Posterior vena cava (tissue), 2 donors: ENCODE measurements around the gene DLEC1. TPM values are rescaled to one million over a fixed set of nuclear protein-coding genes. Genes with fewer than 3 reads are reported as not detected.

Experiments
- DNase-seq: peaks from one replicate; pipeline ENCODE4 v3.0.0-alpha.2; 2020; ENCODE audit warnings: low spot score
- intact Hi-C, 2 donors: fragments of 100-400 bp; cut with DNase I; formaldehyde crosslinking; loops; one replicate each; pipeline versions ENCODE4 v1.14.1 to v1.14.2; 2022 to 2023
- total RNA-seq, 2 donors: library from RNA; stranded (reverse); fragmentation: NEBNext Ultra II Directional; extraction: Animal tissue kit (Norgen Biotek cat#: 25700); gene quantifications; one replicate each; pipeline ENCODE4 v1.2.1, GENCODE V29; 2021
- donor health status: DM: yes; HTN: yes; CAD: no.
- donor health status: DM: yes; HTN: yes; CAD: no.

Gene DLEC1
- total RNA-seq, 2 donors from 2014 or later: 0.14 to 0.51 TPM

DNA sequence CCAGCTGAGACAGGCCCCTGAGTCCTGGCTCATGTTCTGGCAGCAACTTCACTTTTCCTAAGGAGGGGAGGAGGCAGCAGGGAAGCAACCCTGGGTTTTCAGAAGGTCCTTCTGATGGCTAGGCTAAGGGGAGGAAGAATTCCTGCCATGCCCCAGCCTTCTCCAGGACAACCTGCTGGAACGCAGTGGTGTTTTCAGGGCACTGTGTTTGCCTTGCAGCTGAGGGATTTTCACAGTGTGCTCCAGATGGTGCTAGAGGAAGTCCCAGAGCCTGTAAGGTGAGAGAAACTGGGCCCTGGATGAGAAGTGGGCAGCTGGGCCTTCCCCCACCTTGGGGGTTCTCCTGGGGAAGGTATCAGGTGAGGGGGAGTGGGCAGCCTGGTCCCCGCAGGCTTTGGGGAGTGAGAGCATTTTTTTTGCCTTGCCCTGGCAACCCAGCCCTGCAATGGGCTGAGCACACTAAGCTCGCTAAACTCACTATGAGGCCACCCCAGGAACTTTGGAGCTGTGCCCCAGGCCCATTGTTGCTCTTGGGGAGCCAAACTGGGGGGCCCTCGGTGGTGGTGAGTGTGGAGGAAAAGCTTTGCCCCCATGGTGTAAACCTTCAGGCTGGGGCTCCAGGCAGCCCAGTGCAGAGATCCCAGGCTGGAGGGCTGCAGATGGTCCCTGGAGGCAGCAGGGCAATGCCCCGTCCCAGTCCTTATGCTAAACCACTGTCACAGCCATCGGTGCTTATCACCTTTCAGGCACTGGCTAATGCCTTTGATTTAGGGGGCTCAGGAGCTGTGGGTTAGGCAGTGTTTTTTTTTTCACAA lies 56.9 kb downstream of the DLEC1 start:
- intact Hi-C loops: loop anchor here in 1 of 2 donors (2.0 kb wide), 1 partner anchor 63 kb away; no protein-coding TSS in a partner anchor

DNA sequence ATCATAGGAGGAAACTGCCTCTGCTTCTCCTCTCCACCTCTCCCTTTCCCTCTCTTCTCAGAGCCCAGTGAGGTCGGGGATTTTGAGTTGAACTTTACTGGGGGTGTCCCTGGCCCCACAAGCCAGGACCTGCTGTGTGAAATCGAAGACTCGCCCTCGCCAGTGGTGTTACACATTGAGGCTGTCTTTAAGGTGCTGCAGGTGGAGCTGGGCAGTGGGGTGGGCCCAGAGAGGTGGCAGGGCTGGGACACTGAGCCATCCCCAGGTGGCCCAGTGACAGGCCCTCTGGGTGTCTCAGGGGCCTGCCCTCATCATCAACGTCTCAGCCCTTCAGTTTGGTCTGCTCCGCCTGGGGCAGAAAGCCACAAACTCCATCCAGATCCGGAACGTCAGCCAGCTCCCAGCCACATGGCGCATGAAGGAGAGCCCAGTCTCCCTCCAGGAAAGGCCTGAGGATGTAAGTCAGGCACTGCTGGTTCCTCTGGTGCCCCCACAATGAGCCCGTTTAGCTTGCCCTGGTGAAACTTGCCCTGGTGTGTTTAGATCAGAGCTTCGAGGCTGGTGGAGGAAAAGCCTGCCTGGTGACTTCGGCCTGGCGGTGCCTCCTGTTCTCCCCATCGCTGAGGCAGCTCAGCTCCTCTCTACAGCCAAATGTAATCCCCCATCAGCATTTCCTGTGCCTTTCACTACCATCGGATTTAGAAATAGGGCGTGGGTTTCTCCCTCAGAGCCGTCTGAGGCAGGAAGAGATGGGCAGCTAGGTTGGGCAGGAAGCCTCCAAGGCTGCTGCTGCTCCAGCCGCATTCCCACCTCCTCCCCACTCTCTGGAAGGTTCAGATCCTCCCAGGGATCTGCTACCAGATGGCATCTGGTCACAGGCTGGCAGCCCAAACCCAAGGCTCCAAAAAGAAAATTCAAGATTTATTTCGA lies 58.7 kb downstream of the DLEC1 start:
- intact Hi-C loops: no loop called here

More for the DNA sequence above, 56.9 kb downstream of the DLEC1 start:
- DNase-seq: no peak

GRCh38 chr3:38098376-38098723 lies 59.3 kb downstream of the DLEC1 start:
- no peak for DNase-seq
- intact Hi-C loops: no loop called here

More for the DNA sequence above, 58.7 kb downstream of the DLEC1 start:
- DNase-seq: no peak

DNA sequence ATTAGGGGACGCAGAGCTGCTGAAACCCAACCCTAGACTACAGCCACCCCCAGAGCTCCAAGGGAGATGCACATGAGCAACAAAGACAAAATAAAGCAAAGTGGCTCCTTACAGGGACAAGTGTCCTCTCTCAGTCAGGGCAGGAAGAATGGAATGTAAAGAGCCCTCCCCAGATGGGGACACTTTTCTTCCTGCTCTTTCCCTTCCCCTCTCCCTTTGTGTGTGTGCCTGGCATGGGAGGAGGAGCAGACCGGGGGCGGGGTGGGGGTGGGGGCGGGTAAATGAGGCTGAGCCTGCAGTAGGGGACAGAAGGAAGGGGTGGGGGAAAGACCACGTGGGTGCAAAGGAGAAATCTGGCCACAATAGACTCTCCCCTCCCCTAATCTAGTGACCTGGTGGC lies 60.5 kb downstream of the DLEC1 start:
- intact Hi-C loops: no loop called here
- DNase-seq: no peak

GRCh38 chr3:38100498-38100897 lies 61.5 kb downstream of the DLEC1 start:
- intact Hi-C loops: loop anchor here in 1 of 2 donors (10.0 kb wide), 1 partner anchor 1284 kb away; the partner anchor contains the start of gene SLC25A38

DNA sequence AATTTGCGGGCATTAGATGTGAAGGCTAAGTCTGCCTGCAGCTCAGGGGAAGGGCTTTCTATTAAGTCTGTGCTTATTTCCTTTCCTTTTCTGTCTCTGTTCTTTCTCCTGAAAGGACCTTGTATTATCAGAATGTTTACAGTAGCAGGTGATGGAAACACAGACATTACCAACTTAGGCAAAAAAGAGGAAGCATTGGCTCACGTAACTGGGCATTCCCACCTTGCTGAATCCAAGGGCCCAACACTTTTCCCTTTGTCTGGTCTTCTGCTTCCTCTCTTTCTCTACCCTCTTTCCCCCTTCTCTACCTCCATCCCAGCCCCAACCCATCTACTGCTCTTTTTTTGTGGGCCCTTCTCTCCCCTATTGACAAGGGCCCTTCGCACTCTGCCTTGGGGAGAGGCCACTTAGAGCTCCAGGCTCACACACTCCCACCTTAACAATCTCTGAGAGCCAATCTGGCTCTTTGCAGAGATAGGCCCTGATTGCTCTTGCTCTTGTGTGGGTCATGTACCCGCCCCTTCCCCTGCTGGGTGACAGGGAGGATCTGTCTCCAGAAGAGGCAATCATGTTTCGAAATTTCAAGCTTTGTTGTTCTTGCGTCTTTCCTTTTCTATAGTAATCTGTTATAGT lies 62.9 kb downstream of the DLEC1 start:
- intact Hi-C loops: loop anchor here in 1 of 2 donors (10.0 kb wide), 1 partner anchor 1283 kb away; the partner anchor contains the start of gene SLC25A38
- DNase-seq: no peak

More at GRCh38 chr3:38100498-38100897, 61.5 kb downstream of the DLEC1 start:
- no peak for DNase-seq

GRCh38 chr3:38102444-38102814 lies 63.4 kb downstream of the DLEC1 start:
- intact Hi-C loops: loop anchor here in 1 of 2 donors (10.0 kb wide), 1 partner anchor 1282 kb away; the partner anchor contains the start of gene SLC25A38

GRCh38 chr3:38105525-38105924 lies 66.5 kb downstream of the DLEC1 start:
- DNase-seq: no peak
- intact Hi-C loops: loop anchor here in 1 of 2 donors (10.0 kb wide), 1 partner anchor 1279 kb away; the partner anchor contains the start of gene SLC25A38

More at GRCh38 chr3:38102444-38102814, 63.4 kb downstream of the DLEC1 start:
- DNase-seq: no peak

DNA sequence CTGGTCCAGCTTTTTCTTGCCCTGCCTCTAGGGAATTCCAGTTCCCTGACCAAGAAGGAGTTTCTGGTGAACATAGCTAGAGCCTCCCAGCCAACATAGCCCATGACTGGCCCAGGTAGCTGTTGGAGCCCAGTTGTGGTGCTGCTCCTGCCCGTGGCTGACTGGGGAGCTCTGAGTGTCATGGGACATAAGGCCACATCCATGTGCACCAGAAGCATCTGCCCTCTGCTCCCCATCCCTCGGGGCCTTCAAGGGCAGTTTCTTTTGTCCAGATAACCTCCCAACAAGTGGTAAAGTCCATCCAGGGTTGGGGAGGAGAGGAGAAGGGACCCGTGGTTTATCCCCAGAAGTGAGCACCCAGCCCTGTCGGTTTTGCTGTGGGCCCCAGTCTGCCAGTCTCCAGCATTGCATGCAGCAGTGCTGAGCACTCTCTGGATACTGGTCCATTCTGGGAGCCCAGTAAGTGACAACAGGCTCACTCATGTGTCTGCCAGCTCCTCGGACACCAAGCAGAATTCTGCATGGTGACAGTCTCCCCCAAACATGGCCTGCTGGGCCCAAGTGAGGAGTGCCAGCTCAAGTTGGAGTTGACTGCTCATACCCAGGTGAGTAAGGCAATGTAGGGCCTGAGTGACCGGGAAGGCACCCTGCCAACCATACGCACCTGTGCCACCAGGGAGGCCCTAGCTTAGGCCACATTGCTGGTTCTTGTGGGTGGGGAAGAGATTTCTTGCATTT lies 69.1 kb downstream of the DLEC1 start:
- DNase-seq: peak; percentile 75
- intact Hi-C loops: loop anchor here in 1 of 2 donors (10.0 kb wide), 1 partner anchor 1277 kb away; the partner anchor contains the start of gene SLC25A38

DNA sequence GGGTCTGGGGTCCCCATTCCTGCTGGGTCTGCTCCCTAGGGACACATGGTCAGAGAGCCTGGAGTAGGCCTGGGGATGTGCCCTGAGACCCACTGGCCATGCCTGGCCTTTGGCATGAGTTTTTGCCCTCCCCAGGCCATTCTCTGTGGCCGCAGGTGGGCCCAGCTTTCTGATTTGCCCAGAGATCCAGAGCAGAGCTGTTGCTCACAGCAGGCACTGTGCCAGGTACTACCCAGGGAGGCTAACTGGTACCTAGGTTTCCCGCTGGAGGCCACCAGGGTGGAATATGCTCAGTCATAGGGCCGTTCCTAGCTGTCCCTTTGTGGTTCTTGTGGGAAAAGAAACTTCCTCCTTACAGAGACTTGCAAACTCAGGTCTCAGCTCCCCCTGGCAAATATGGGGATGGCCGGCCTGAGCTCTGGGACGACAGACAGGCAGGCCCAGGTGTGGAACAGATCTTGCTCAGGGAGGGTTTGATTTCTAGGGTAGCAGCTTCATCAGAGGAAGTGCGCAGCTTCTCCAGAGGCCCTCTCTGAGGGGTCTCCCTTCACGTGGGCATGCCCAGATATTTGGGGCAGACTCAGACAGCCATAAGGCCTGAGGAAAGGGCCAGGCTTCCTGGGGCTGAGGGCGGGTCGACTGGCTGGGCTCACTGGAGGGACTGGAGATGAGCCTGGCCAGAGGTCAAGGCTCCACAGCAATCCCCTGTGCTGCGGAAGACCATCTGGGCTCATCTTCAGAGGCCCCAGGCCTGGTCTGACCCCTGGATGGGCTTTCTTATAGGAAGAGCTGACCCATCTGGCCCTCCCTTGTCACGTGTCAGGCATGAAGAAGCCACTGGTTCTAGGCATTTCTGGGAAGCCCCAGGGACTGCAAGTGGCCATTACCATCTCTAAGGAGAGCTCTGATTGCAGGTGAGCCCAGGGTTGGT lies 69.9 kb downstream of the DLEC1 start:
- intact Hi-C loops: loop anchor here in 1 of 2 donors (10.0 kb wide), 1 partner anchor 1276 kb away; the partner anchor contains the start of gene SLC25A38
- DNase-seq: peak; percentile 66

DNA sequence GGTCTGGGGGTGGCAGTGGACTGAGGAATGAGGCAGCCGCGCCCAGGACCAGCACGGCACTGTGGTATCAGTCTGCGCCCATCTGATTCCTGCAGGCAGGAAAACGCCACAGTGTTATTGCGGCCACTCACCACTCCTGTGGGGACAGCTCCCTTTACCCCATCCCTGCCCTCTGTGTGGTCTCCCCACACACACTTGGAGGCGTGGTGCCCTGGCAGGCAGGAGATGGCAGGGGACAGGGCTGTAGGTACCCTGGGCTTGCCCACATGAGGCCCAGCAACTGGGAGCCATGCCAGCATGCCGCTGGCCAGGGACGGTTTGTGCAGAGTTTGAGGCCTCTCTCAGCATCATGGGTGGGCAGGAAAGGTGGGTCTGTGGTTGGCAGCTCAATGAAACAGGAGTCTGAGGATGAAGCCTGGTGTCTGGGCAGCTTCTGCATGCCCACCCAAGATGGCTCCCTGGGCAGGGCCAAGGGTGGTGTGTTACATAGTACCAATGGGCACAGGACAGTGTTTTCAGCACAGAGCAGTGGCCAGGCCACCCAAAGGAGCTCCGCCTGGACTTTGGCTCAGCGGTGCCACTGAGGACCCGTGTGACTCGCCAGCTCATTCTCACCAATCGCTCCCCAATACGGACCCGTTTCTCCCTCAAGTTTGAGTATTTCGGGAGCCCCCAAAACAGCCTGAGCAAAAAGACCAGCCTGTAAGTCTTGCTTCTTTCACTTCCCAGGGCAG lies 70.7 kb downstream of the DLEC1 start:
- peak; percentile 66 for DNase-seq
- intact Hi-C loops: loop anchor here in 1 of 2 donors (10.0 kb wide), 1 partner anchor 1275 kb away; the partner anchor contains the start of gene SLC25A38

- intact Hi-C loops: no loop called here
- peak; percentile 54 for DNase-seq
Measured at GRCh38 chr3:38110314-38111050, 71.5 kb downstream of the DLEC1 start.

GRCh38 chr3:38111201-38111600 lies 72.2 kb downstream of the DLEC1 start:
- intact Hi-C loops: no loop called here
- DNase-seq: peak; percentile 55

DNA sequence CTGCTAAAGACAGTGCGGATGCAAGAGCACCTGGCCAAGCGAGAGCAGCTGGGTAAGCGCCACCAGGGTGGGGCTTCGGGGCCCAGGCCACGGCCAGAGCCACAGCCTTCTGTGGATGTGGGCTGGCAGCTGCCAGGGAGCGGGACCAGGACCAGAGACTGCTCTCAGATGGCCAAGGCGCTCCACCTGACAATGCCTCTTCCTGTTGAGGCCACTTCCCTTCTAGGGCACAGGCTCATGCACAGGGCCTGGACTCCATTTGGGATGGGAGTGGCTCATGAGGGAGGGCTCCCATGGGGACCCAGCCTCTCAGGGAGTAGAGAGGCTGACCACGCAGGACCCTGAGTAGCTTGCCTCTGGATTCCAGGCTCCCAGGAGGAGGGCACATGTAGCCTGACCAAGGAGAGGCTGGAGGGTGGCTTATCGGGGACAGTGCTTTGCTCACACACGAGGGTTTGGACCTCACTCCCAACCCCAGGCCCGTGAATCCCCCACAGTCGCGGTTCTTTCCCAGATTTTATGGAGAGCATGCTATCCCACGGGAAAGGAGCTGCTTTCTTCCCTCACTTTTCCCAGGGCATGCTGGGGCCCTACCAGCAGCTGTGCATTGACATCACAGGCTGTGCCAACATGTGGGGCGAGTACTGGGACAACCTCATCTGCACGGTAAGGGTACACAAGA lies 72.8 kb downstream of the DLEC1 start:
- intact Hi-C loops: no loop called here
- peak; percentile 62 for DNase-seq

GRCh38 chr3:38112378-38112761 lies 73.4 kb downstream of the DLEC1 start:
- peak; percentile 80 for DNase-seq
- intact Hi-C loops: no loop called here
